Measurements from ENCODE around the gene TECPR2.

Gene TECPR2

GRCh38 chr14:102417646-102418045 is 54.9 kb downstream of the TECPR2 start:
- Histone ChIP-seq H3K4me3 (no peak overlapping the region), H3K27ac (no peak overlapping the region)

GRCh38 chr14:102418169-102418852 is 55.6 kb downstream of the TECPR2 start:
- H3K27ac ChIP-seq, result no peak overlapping the region

GRCh38 chr14:102418853-102419240 is 56.1 kb downstream of the TECPR2 start:
- H3K4me3 ChIP-seq, result no peak overlapping the region
- no peak overlapping the region for H3K27ac ChIP-seq

More at GRCh38 chr14:102418169-102418852, 55.6 kb downstream of the TECPR2 start:
- H3K4me3 ChIP-seq, result no peak overlapping the region

GRCh38 chr14:102419276-102419675 is 56.5 kb downstream of the TECPR2 start:
- Histone ChIP-seq H3K4me3 (no peak overlapping the region), H3K27ac (no peak overlapping the region)

- no peak overlapping the region for H3K4me3 ChIP-seq
- no peak overlapping the region for H3K27ac ChIP-seq
Observed at GRCh38 chr14:102419716-102420115, 57.0 kb downstream of the TECPR2 start.

- Histone ChIP-seq H3K27ac (no peak overlapping the region), H3K4me3 (no peak overlapping the region)
Observed at GRCh38 chr14:102421411-102422057, 58.8 kb downstream of the TECPR2 start.

GRCh38 chr14:102424520-102424919 is 61.8 kb downstream of the TECPR2 start:
- Histone ChIP-seq H3K4me3 (no peak overlapping the region), H3K27ac (no peak overlapping the region)

- Histone ChIP-seq H3K27ac (no peak overlapping the region), H3K4me3 (no peak overlapping the region)
Observed at GRCh38 chr14:102424923-102425322, 62.2 kb downstream of the TECPR2 start.

GRCh38 chr14:102426796-102427195 is 64.1 kb downstream of the TECPR2 start:
- no peak overlapping the region for H3K27ac ChIP-seq
- H3K4me3 ChIP-seq, result no peak overlapping the region

- Histone ChIP-seq H3K4me3 (no peak overlapping the region), H3K27ac (no peak overlapping the region)
Observed at GRCh38 chr14:102427642-102428041, 64.9 kb downstream of the TECPR2 start.

- Histone ChIP-seq H3K27ac (no peak overlapping the region), H3K4me3 (no peak overlapping the region)
Observed at GRCh38 chr14:102430212-102430908, 67.6 kb downstream of the TECPR2 start.

GRCh38 chr14:102431751-102432150 is 69.0 kb downstream of the TECPR2 start:
- H3K4me3 ChIP-seq, result no peak overlapping the region
- H3K27ac ChIP-seq, result no peak overlapping the region

- Histone ChIP-seq H3K4me3 (no peak overlapping the region), H3K27ac (no peak overlapping the region)
Observed at GRCh38 chr14:102434647-102435175, 72.0 kb downstream of the TECPR2 start.

- Histone ChIP-seq H3K4me3 (peak overlapping the region in 1 of 7 experiments; percentile 13), H3K27ac (no peak overlapping the region)
Observed at GRCh38 chr14:102437997-102438915, 75.5 kb downstream of the TECPR2 start.

GRCh38 chr14:102439556-102439955 is 76.8 kb downstream of the TECPR2 start:
- Histone ChIP-seq H3K4me3 (no peak overlapping the region), H3K27ac (no peak overlapping the region)

- Histone ChIP-seq H3K27ac (no peak overlapping the region), H3K4me3 (no peak overlapping the region)
Observed at GRCh38 chr14:102440392-102440791, 77.7 kb downstream of the TECPR2 start.

GRCh38 chr14:102442241-102443211 is 79.8 kb downstream of the TECPR2 start:
- no peak overlapping the region for H3K27ac ChIP-seq
- H3K4me3 ChIP-seq, result no peak overlapping the region

GRCh38 chr14:102445066-102445465 is 82.3 kb downstream of the TECPR2 start:
- H3K27ac ChIP-seq, result no peak overlapping the region
- H3K4me3 ChIP-seq, result no peak overlapping the region

GRCh38 chr14:102445641-102446040 is 82.9 kb downstream of the TECPR2 start:
- no peak overlapping the region for H3K4me3 ChIP-seq
- H3K27ac ChIP-seq, result no peak overlapping the region
